GM18498 (cell line): ENCODE results near the gene TPP1.

Experiments
- ATAC-seq: cut with Tn5 transposase; IDR thresholded peaks from one replicate; pipeline ENCODE4 v1.9.1; 2021; ENCODE audit warnings: mild to moderate bottlenecking, moderate library complexity; ENCODE audit not compliant: unreplicated experiment

TPP1 gene

GRCh38 chr11:6629573-6629891, 10.3 kb upstream of the TPP1 start:
- no peak for ATAC-seq

GRCh38 chr11:6628526-6628925, 9.3 kb upstream of the TPP1 start:
- no peak for ATAC-seq

DNA sequence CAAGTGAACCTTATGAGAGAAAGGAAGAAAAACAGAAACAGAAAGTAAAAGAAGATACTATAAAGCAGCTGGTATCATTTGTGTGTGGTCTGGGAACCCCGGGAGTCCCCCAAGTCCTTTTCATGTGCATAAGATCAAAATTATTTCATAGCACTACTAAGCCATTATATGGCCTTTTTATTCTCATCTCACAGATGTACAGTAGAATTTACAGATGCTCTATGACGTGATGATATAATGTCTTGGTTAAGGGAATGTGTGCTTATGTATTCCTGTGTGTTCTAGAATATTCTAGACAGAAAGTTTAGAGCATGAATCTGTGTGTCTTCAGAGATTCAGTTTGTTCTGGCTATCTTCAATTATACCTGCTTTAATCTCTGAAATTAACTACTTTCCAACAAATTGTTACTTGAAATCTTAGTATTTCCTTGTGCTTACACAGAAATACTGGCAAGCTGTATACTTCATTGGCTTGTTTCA, 8.6 kb upstream of the TPP1 start:
- ATAC-seq: peak; percentile 78

GRCh38 chr11:6626971-6627761, 7.9 kb upstream of the TPP1 start:
- ATAC-seq: no peak

DNA sequence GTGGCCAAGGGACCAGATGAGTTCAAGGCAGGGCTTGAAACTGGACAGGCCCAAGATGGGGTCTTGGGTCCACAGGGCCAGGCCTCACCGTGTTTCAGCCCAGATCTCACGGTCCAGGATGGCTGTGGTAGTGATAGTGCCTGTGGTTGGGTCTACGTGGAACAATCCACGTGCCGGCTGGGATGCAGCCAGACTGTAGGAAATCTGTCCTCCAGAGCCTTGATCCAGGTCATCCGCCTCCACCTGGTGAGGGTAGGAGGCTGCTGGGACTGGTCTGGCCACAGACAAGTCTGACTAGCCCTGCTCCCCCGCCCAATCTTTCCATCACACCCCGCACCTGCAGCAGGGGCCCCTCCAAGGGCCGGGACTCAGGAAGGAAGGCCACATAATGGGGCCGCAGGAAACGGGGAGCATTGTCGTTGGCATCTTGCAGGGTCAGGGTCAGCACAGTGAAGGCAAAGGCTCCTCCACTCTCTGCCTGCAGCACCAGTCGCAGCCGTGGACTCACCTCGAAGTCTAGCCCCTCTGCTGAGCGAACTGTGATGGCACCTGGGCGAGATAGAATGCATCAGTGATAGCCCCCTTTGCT, 6.7 kb upstream of the TPP1 start:
- no peak for ATAC-seq

- ATAC-seq: no peak
Observed at GRCh38 chr11:6625156-6625831, 6.1 kb upstream of the TPP1 start.

- ATAC-seq: no peak
Observed at GRCh38 chr11:6623391-6624363, 4.5 kb upstream of the TPP1 start.

- no peak for ATAC-seq
Observed at GRCh38 chr11:6622261-6623171, 3.3 kb upstream of the TPP1 start.

GRCh38 chr11:6621711-6622211, 2.5 kb upstream of the TPP1 start:
- no peak for ATAC-seq

GRCh38 chr11:6620636-6621035, 1.4 kb upstream of the TPP1 start:
- no peak for ATAC-seq

- no peak for ATAC-seq
Observed at GRCh38 chr11:6618117-6619003, 862 bp downstream of the TPP1 start.

- no peak for ATAC-seq
Observed at GRCh38 chr11:6617315-6617781, 1.9 kb downstream of the TPP1 start.

DNA sequence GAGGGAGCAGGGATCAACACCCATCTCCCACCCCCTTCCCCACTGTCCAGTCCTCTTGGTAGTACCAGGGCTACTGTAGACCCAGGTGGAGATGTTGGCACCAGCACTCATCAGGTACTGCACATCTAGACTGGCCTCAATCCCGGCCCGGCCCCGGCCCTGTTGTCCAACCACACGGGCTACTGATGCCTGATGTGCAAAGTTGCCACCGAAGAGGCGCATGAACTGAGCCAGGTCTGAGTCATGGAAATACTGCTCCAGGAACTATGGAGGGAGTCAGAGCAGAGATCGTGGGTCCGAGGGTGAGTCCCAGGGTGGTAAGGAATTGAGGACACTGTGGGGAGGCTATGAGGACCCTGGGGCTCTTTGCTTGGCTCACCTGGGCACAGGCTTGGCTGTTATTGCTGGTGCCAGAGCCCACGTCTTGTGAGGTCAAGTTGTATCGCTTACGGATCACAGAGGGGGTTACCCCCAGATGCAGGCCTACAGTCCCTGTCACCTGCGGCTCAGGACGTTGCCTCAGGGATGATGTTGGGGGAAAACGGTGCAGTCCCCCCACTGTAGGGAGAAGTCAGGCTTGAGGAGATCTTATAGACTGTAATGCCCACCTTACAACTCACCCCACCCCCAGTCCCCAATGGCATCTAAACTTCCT, 2.5 kb downstream of the TPP1 start:
- ATAC-seq: no peak

DNA sequence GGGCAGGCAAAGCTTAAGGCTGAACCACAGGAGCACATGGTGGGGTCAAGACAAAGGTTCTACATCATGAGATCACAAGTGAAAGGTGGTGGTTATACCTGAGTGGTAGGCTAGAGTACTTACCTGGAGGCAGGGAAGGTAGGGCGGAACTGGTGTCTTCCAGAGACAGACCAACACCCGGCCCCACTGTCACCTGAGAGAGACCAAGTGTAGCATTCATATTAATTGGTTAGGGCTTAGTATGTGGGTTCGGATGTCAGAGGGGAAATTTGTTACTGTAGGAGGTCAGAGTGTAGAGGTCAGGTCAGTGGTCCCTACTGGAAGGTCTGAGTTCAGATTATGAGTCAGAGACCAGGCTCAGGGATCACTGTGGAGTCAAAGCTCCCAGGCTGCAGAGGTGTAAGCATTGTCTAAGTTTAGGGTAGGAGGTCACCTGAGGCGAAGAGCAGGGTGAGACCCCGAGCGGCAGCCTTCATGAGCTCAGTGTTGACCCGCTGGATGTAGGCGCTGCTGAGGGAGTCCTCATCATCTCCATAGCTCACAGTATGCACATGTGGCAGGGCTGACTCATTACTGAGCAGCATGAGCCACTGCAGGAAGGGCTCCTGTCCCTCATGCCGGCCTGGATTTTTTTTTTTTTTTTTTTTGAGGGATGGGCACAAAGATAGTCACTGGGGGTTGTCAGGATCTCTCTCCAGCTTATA, 3.2 kb downstream of the TPP1 start:
- no peak for ATAC-seq

- ATAC-seq: no peak
Observed at GRCh38 chr11:6615046-6615445, 4.2 kb downstream of the TPP1 start.

- no peak for ATAC-seq
Observed at GRCh38 chr11:6614446-6614845, 4.8 kb downstream of the TPP1 start.

- no peak for ATAC-seq
Observed at GRCh38 chr11:6613496-6613895, 5.7 kb downstream of the TPP1 start.
